GM12865 (cell line): ENCODE measurements around the gene GPC6.

ENCODE experiments used
- DNase-seq: peaks from one replicate; pipeline ENCODE4 v3.0.0; 2010; ENCODE audit warnings: low read depth
- H3K4me3 ChIP-seq: 2 replicates; pipeline ENCODE4 v1.5.1; 2011; ENCODE audit warnings: mild to moderate bottlenecking, low read depth, low read length, control low read depth
- CTCF ChIP-seq: IDR thresholded peaks from 2 replicates; pipeline ENCODE4 v1.5.1; 2011; ENCODE audit warnings: low read length, control low read depth, low read depth, inconsistent platforms; ENCODE audit not compliant: insufficient read depth; ENCODE audit errors: missing control alignments

Gene GPC6

GRCh38 chr13:94359875-94360274, 1133.3 kb downstream of the GPC6 start:
- DNase-seq, result no peak
- no peak overlapping the region for H3K4me3 ChIP-seq
- TF ChIP-seq CTCF, result no peak

GRCh38 chr13:94362411-94362909, 1135.9 kb downstream of the GPC6 start:
- DNase-seq, result peak; percentile 79
- TF ChIP-seq CTCF, result peak; percentile 68

GRCh38 chr13:94366677-94367076, 1140.1 kb downstream of the GPC6 start:
- DNase-seq, result no peak
- no peak overlapping the region for H3K4me3 ChIP-seq
- no peak for TF ChIP-seq CTCF

More at GRCh38 chr13:94362411-94362909, 1135.9 kb downstream of the GPC6 start:
- H3K4me3 ChIP-seq, result no peak overlapping the region

- TF ChIP-seq CTCF, result no peak
- no peak for DNase-seq
- H3K4me3 ChIP-seq, result no peak overlapping the region
Observed at GRCh38 chr13:94369972-94370436, 1143.4 kb downstream of the GPC6 start.

GRCh38 chr13:94371855-94372254, 1145.2 kb downstream of the GPC6 start:
- no peak overlapping the region for H3K4me3 ChIP-seq
- no peak for DNase-seq
- TF ChIP-seq CTCF, result no peak

GRCh38 chr13:94382517-94382916, 1155.9 kb downstream of the GPC6 start:
- TF ChIP-seq CTCF, result no peak
- DNase-seq, result no peak
- H3K4me3 ChIP-seq, result no peak overlapping the region

- no peak for TF ChIP-seq CTCF
- DNase-seq, result no peak
- no peak overlapping the region for H3K4me3 ChIP-seq
Observed at GRCh38 chr13:94382960-94383359, 1156.4 kb downstream of the GPC6 start.
